ENCODE measurements around the gene CHD9NB. TPM values are rescaled to one million over a fixed set of nuclear protein-coding genes. Genes with fewer than 3 reads are reported as not detected.

Gene CHD9NB
- total and polyA plus RNA-seq, 10 of the 15 experiments (the other 5 are each of a cell fraction or from before 2014, with no cell fraction given), result 0.14 to 1.6 (median 0.73) TPM

DNA sequence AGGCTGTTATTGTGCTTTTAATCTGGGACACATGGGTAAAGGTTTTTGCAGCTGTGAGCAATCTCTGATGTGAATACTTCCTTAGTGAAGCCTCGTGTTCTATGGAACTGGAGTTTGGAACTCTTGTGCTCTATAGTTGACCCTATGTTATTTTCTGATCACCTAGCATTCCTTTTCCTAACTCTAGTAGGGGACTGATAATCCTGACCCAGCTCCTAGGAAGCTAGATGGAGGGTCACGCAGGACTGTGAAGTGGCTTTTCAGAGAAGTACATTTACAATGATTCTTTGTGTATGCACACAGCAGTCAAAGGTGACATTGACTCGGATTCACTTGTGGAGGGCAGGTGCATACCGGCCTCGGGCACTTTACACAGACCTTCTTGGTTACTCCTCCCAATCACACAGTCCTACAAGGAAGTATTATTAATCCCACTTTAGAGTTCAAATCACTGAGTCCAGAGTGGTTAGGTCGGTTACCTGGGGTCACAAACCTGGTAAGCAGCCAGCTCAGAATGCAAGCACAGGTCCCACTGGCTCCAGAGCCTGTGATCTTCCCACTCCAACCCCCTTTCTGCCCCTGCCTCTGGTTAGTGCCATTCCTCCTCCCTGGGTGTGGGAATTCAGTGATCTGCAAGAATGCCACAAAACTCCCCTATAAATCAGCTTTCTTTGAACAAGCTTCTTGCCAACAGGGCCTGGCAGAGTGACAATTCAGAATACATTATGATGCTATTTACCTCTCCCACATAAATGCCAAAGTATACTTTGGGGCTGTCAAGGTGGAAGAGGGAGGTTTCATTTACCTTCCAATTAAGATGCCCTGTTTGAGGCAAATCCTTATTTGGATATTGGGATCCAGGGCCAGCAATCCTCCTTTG is 7.1 kb downstream of the CHD9NB start:
- no TSS peak for BruUV-seq (replicated peaks)
- no peaks in the 10 kb centered on the region for H4K20me1 ChIP-seq (ENCODE audit: control insufficient read depth, insufficient read depth)
- CTCF ChIA-PET, result no interaction called here
- in situ Hi-C loops (cut with MboI) (no loop called here), intact Hi-C loops (cut with micrococcal nuclease; ENCODE audit: unreplicated experiment) (no loop called here)
- no peaks in the 10 kb centered on the region for H3K36me3 ChIP-seq (ENCODE audit: control insufficient read depth in 2 of 2, insufficient read depth in 2 of 2, low read length in 1 of 2)
- peaks cover 3% of the 10 kb centered on the region; the same call in 1 of the 2 replicates for H3K4me1 ChIP-seq (ENCODE audit: control insufficient read depth, insufficient read depth, low read length)
- no peak overlapping the region for H3K27ac ChIP-seq (ENCODE audit: control insufficient read depth, insufficient read depth)
- no peak for ATAC-seq
- no peaks in the 10 kb centered on the region for H3K27me3 ChIP-seq (replicated peaks in 1 of 2; ENCODE audit: control insufficient read depth in 2 of 2, insufficient read depth in 2 of 2, low read length in 1 of 2)
- H3K9me3 ChIP-seq (replicated peaks; ENCODE audit: control insufficient read depth, insufficient read depth, low read length), result no peaks in the 10 kb centered on the region
- TF ChIP-seq, protein P1, sequence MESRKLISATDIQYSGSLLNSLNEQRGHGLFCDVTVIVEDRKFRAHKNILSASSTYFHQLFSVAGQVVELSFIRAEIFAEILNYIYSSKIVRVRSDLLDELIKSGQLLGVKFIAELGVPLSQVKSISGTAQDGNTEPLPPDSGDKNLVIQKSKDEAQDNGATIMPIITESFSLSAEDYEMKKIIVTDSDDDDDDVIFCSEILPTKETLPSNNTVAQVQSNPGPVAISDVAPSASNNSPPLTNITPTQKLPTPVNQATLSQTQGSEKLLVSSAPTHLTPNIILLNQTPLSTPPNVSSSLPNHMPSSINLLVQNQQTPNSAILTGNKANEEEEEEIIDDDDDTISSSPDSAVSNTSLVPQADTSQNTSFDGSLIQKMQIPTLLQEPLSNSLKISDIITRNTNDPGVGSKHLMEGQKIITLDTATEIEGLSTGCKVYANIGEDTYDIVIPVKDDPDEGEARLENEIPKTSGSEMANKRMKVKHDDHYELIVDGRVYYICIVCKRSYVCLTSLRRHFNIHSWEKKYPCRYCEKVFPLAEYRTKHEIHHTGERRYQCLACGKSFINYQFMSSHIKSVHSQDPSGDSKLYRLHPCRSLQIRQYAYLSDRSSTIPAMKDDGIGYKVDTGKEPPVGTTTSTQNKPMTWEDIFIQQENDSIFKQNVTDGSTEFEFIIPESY (IDR thresholded peaks at IDR 0.05), result no peak
- H3K4me3 ChIP-seq, result no peak overlapping the region
- RAD21 ChIA-PET (ENCODE audit: unreplicated experiment), result no interaction called here
- POLR2A ChIA-PET, result no interaction called here
- FAIRE-seq, result no peak
- H3K4me2 ChIP-seq (ENCODE audit: control insufficient read depth, insufficient read depth), result no peak overlapping the region
- H3K9ac ChIP-seq (ENCODE audit: control insufficient read depth, insufficient read depth, low read length), result no peak overlapping the region
- no peak for DNase-seq (ENCODE audit: low read depth, low spot score)
- no peak overlapping the region for H2AFZ ChIP-seq (ENCODE audit: control insufficient read depth, low read depth, low read length)
- SMC1A ChIA-PET (ENCODE audit: uncharacterized antibody, unreplicated experiment), result interaction anchor here (1.0 kb wide), 1 partner anchor 170 kb away, joined by 3 read pairs; no protein-coding TSS in a partner anchor
- H3K79me2 ChIP-seq (ENCODE audit: control insufficient read depth, insufficient read depth, low read length), result no peaks in the 10 kb centered on the region
- 50% methylated on average over 6 of the region's 6 CpGs for WGBS (ENCODE audit: insufficient coverage, insufficient replicate concordance, low lambda C conversion rate, missing lambda C conversion rate)

DNA sequence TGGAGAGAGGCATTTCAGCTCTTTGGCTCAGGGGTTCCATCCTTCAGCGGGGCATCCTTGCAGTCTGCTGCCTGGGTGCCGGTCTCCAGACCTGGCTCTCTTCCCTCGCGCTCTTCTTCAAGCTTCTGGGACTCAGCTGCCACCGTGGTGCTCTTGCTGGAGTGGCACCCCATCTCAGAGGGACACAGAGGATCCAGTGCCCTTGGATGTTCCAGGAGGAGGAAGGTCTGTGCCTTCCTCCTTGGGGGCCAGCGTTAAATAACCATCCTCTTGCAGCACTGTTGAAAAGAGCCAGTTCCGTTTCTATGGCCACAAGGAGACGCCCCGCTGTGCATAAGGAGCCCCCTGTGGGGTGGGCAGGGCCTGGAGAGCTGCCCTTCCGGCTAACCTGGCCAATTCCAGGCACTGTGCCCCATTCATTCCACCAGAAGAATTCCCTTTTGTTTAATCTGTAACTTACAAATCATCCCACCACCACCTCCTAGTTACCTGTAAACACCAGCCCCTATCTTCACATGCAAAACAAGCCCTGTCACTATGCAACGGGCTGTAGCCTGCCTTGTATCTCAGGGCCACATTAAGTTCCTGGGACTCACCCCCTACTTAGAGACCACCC is 8.6 kb downstream of the CHD9NB start:
- 59% methylated on average over 11 of the region's 11 CpGs for WGBS (ENCODE audit: insufficient coverage, insufficient replicate concordance, low lambda C conversion rate, missing lambda C conversion rate)
- Histone ChIP-seq H3K79me2 (ENCODE audit: control insufficient read depth, insufficient read depth, low read length) (no peaks in the 10 kb centered on the region), H2AFZ (ENCODE audit: control insufficient read depth, low read depth, low read length) (no peak overlapping the region), H3K27ac (ENCODE audit: control insufficient read depth, insufficient read depth) (no peak overlapping the region), H3K4me3 (no peak overlapping the region), H3K9ac (ENCODE audit: control insufficient read depth, insufficient read depth, low read length) (no peak overlapping the region), H3K36me3 (ENCODE audit: control insufficient read depth in 2 of 2, insufficient read depth in 2 of 2, low read length in 1 of 2) (no peaks in the 10 kb centered on the region), H3K4me1 (ENCODE audit: control insufficient read depth, insufficient read depth, low read length) (peaks cover 3% of the 10 kb centered on the region; the same call in 1 of the 2 replicates), H3K27me3 (replicated peaks in 1 of 2; ENCODE audit: control insufficient read depth in 2 of 2, insufficient read depth in 2 of 2, low read length in 1 of 2) (no peaks in the 10 kb centered on the region), H4K20me1 (ENCODE audit: control insufficient read depth, insufficient read depth) (no peaks in the 10 kb centered on the region), H3K9me3 (replicated peaks; ENCODE audit: control insufficient read depth, insufficient read depth, low read length) (no peaks in the 10 kb centered on the region), H3K4me2 (ENCODE audit: control insufficient read depth, insufficient read depth) (no peak overlapping the region)
- no TSS peak for BruUV-seq (replicated peaks)
- in situ Hi-C loops (cut with MboI) (no loop called here), intact Hi-C loops (cut with micrococcal nuclease; ENCODE audit: unreplicated experiment) (no loop called here)
- DNase-seq (ENCODE audit: low read depth, low spot score), result no peak
- SMC1A ChIA-PET (ENCODE audit: uncharacterized antibody, unreplicated experiment), result interaction anchor here (0.5 to 0.6 kb wide), 2 partner anchors 15 to 20 kb away, joined by 3 read pairs; no protein-coding TSS in a partner anchor
- no peak for FAIRE-seq
- POLR2A ChIA-PET, result no interaction called here
- CTCF ChIA-PET, result interaction anchor here (0.6 kb wide), 1 partner anchor 91 kb away, joined by 3 read pairs; no protein-coding TSS in a partner anchor
- RAD21 ChIA-PET (ENCODE audit: unreplicated experiment), result no interaction called here
- no peak for ATAC-seq
- TF ChIP-seq BHLHE40 (IDR thresholded peaks at IDR 0.05; ENCODE audit: borderline replicate concordance in 1 of 2, low read depth in 2 of 2, low read length in 1 of 2), result no peak
- no peak for TF ChIP-seq SMAD5 (IDR thresholded peaks at IDR 0.05; ENCODE audit: low read depth)
- no peak for TF ChIP-seq PML (IDR thresholded peaks at IDR 0.05; ENCODE audit: low read length)
- TF ChIP-seq FOS (IDR thresholded peaks at IDR 0.05; ENCODE audit: borderline replicate concordance, extremely low read depth, insufficient read length), result no peak
- TF ChIP-seq NR2C1 (IDR thresholded peaks at IDR 0.05), result no peak
- TF ChIP-seq FOXM1 (IDR thresholded peaks at IDR 0.05; ENCODE audit: low read depth, low read length), result no peak
- TF ChIP-seq ZZZ3 (IDR thresholded peaks at IDR 0.05; ENCODE audit: control insufficient read depth, insufficient read length, low read depth), result no peak
- TF ChIP-seq MYB (IDR thresholded peaks at IDR 0.05; ENCODE audit: borderline replicate concordance, low read depth, low read length), result no peak
- no peak for TF ChIP-seq YBX1 (IDR thresholded peaks at IDR 0.05)
- TF ChIP-seq TARDBP (IDR thresholded peaks at IDR 0.05; ENCODE audit: borderline replicate concordance), result no peak
- no peak for TF ChIP-seq CBFB (IDR thresholded peaks at IDR 0.05; ENCODE audit: low read depth)
- TF ChIP-seq, protein P2, sequence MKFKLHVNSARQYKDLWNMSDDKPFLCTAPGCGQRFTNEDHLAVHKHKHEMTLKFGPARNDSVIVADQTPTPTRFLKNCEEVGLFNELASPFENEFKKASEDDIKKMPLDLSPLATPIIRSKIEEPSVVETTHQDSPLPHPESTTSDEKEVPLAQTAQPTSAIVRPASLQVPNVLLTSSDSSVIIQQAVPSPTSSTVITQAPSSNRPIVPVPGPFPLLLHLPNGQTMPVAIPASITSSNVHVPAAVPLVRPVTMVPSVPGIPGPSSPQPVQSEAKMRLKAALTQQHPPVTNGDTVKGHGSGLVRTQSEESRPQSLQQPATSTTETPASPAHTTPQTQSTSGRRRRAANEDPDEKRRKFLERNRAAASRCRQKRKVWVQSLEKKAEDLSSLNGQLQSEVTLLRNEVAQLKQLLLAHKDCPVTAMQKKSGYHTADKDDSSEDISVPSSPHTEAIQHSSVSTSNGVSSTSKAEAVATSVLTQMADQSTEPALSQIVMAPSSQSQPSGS (IDR thresholded peaks at IDR 0.05; ENCODE audit: low read length), result no peak
- TF ChIP-seq KDM1A (IDR thresholded peaks at IDR 0.05; ENCODE audit: borderline replicate concordance), result no peak

Measured in GM12878 (cell line).